Prostate gland (tissue), 2 donors: ENCODE results near the gene SH3GLB2.

ENCODE experiments used
- POLR2AphosphoS5 ChIP-seq: sonication (generic); formaldehyde crosslinking; IDR thresholded peaks from one replicate; pipeline ENCODE4 v1.6.1; 2017; ENCODE audit warnings: antibody characterized with exemption
- TF ChIP-seq, protein P1 (sequence below), 4 experiments: fragments of 200-600 bp in 2 of 4; fragments of 450-650 bp in 2 of 4; sonication (generic) in 2 of 4; IDR thresholded peaks; 1 replicate in 3 of 4; 2 replicates in 1 of 4; pipeline ENCODE4 v1.5.1; 2016 to 2019; ENCODE audit warnings: antibody characterized with exemption in 4 of 4, mild to moderate bottlenecking in 2 of 4, moderate library complexity in 2 of 4

DNA sequence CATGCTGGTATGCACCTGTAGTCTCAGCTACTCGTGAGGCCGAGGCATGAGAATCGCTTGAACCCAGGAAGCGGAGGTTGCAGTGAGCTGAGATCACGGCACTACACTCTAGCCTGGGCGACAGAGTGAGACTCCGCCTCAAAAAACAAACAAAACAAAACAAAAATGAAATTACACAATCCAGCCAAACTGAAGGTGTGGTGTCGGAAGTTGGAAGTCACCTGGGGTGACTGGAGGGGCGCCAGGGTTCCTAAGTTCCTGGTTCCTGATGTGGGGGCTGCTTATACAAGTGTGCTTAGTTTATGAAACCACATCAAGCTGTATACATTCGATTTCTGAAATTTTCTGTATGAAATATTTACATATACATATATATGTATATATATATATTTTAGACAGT lies 49.1 kb upstream of the SH3GLB2 start:
- TF ChIP-seq, protein P1, sequence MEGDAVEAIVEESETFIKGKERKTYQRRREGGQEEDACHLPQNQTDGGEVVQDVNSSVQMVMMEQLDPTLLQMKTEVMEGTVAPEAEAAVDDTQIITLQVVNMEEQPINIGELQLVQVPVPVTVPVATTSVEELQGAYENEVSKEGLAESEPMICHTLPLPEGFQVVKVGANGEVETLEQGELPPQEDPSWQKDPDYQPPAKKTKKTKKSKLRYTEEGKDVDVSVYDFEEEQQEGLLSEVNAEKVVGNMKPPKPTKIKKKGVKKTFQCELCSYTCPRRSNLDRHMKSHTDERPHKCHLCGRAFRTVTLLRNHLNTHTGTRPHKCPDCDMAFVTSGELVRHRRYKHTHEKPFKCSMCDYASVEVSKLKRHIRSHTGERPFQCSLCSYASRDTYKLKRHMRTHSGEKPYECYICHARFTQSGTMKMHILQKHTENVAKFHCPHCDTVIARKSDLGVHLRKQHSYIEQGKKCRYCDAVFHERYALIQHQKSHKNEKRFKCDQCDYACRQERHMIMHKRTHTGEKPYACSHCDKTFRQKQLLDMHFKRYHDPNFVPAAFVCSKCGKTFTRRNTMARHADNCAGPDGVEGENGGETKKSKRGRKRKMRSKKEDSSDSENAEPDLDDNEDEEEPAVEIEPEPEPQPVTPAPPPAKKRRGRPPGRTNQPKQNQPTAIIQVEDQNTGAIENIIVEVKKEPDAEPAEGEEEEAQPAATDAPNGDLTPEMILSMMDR (IDR thresholded peaks at IDR 0.05) = no peak
- TF ChIP-seq POLR2AphosphoS5 = no peak
